ENCODE measurements around the gene CLN3. TPM values are rescaled to one million over a fixed set of nuclear protein-coding genes. Genes with fewer than 3 reads are reported as not detected.
"Not testable (repeated sequence)": the region's sequence is repeated elsewhere in the genome, so short reads cannot be mapped to it uniquely, and the experiment has no call there.

The CLN3 gene
- total RNA-seq, 1 donor from 2014 or later, result 73.7 TPM

GRCh38 chr16:28505489-28506137, 13.7 kb upstream of the CLN3 start:
- intact Hi-C loops (cut with DNase I), result no loop called here
- no peak for TF ChIP-seq CTCF (IDR thresholded peaks at IDR 0.05)
- ATAC-seq, result no peak
- H3K27ac ChIP-seq, result no peak overlapping the region
- H3K27me3 ChIP-seq, result no peaks in the 10 kb centered on the region
- no peaks in the 10 kb centered on the region for H3K9me3 ChIP-seq
- H3K4me1 ChIP-seq, result no peaks in the 10 kb centered on the region
- H3K4me3 ChIP-seq, result no peak overlapping the region
- DNase-seq, result no peak
- H3K36me3 ChIP-seq, result no peaks in the 10 kb centered on the region

GRCh38 chr16:28504707-28505404, 13.0 kb upstream of the CLN3 start:
- DNase-seq (no peak), ATAC-seq (no peak)
- Histone ChIP-seq H3K4me3 (no peak overlapping the region), H3K9me3 (no peaks in the 10 kb centered on the region), H3K27me3 (no peaks in the 10 kb centered on the region), H3K4me1 (no peaks in the 10 kb centered on the region), H3K36me3 (no peaks in the 10 kb centered on the region), H3K27ac (no peak overlapping the region)
- no peak for TF ChIP-seq CTCF (IDR thresholded peaks at IDR 0.05)
- intact Hi-C loops (cut with DNase I), result no loop called here

GRCh38 chr16:28503470-28504259, 11.8 kb upstream of the CLN3 start:
- Histone ChIP-seq H3K36me3 (no peaks in the 10 kb centered on the region), H3K27ac (no peak overlapping the region), H3K4me1 (no peaks in the 10 kb centered on the region), H3K4me3 (no peak overlapping the region), H3K27me3 (no peaks in the 10 kb centered on the region), H3K9me3 (no peaks in the 10 kb centered on the region)
- intact Hi-C loops (cut with DNase I), result no loop called here
- no peak for TF ChIP-seq CTCF (IDR thresholded peaks at IDR 0.05)
- no peak for DNase-seq
- ATAC-seq, result no peak

- no peak overlapping the region for H3K4me3 ChIP-seq
- H3K36me3 ChIP-seq, result no peaks in the 10 kb centered on the region
- H3K4me1 ChIP-seq, result no peaks in the 10 kb centered on the region
- H3K27ac ChIP-seq, result no peak overlapping the region
- no peaks in the 10 kb centered on the region for H3K9me3 ChIP-seq
- intact Hi-C loops (cut with DNase I), result no loop called here
- H3K27me3 ChIP-seq, result no peaks in the 10 kb centered on the region
- TF ChIP-seq CTCF (IDR thresholded peaks at IDR 0.05), result no peak
- ATAC-seq, result no peak
- DNase-seq, result no peak
These were observed 10.4 kb upstream of the CLN3 start for GRCh38 chr16:28502290-28502689.

- Histone ChIP-seq H3K27ac (no peak overlapping the region), H3K4me1 (no peaks in the 10 kb centered on the region), H3K36me3 (no peaks in the 10 kb centered on the region), H3K4me3 (no peak overlapping the region), H3K9me3 (no peaks in the 10 kb centered on the region), H3K27me3 (no peaks in the 10 kb centered on the region)
- TF ChIP-seq CTCF (IDR thresholded peaks at IDR 0.05), result no peak
- DNase-seq, result no peak
- intact Hi-C loops (cut with DNase I), result no loop called here
- no peak for ATAC-seq
These were observed 9.7 kb upstream of the CLN3 start for GRCh38 chr16:28501258-28502232.

DNA sequence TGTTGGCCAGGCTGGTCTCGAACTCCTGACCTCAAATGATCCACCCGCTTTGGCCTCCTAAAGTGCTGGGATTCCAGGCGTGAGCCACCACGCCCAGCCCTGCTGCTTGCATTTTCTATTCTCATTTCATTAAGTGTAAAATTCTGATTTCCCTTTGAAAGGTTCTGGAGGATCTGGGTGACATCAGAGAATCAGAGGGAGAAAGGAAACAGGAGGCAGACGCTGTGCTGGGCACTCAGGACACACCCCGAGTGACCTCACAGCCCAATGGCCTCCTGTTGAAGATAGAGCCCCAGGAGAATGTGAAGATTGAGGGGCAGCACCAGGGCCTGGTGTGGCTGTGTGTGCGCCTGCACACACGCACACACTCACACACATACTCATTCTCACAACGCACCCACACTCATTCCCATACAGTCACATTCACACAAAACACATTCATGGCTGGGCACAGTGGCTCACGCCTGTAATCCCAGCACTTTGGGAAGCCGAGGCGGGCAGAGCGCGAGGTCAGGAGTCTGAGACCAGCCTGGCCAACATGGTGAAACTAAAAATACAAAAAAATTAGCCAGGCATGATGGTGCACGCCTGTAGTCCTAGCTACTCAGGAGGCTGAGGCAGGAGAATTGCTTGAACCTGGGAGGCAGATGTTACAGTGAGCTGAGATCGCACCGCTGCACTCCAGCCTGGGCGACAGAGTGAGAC, 8.8 kb upstream of the CLN3 start:
- H3K27ac ChIP-seq; H3K27me3 ChIP-seq; intact Hi-C loops (cut with DNase I); H3K4me3 ChIP-seq; ATAC-seq; H3K4me1 ChIP-seq; H3K9me3 ChIP-seq; H3K36me3 ChIP-seq; DNase-seq: not testable (repeated sequence)
